Gastrocnemius medialis (tissue), 4 donors: Measurements from ENCODE around the gene MAP3K6.

ENCODE experiments used
- CTCF ChIP-seq, 5 experiments: fragments of 450-650 bp in 3 of 5; fragments of 200-600 bp in 2 of 5; sonication (generic) in 2 of 5; IDR thresholded peaks in 4 of 5; conservative IDR thresholded peaks in 1 of 5; 1 replicate in 4 of 5; 2 replicates in 1 of 5; pipeline ENCODE4 v1.5.1; 2016 to 2019; ENCODE audit warnings: antibody characterized with exemption in 5 of 5, mild to moderate bottlenecking in 3 of 5, moderate library complexity in 3 of 5
- POLR2A ChIP-seq, 2 donors: fragments of 450-650 bp; IDR thresholded peaks; one replicate each; pipeline ENCODE4 v1.6.1; 2017; ENCODE audit warnings: antibody characterized with exemption in 2 of 2, mild to moderate bottlenecking in 2 of 2, moderate library complexity in 2 of 2

- TF ChIP-seq CTCF (IDR thresholded peaks at IDR 0.05 in 4 of 5, conservative IDR thresholded peaks at IDR 0.05 in 1 of 5) (no peak), POLR2A (IDR thresholded peaks at IDR 0.05) (no peak)
Observed at GRCh38 chr1:27339213-27339612, 27.5 kb downstream of the MAP3K6 start.
